GM18499 (cell line): Measurements from ENCODE around the gene RHOV.
"Not testable (repeated sequence)": the region's sequence is repeated elsewhere in the genome, so short reads cannot be mapped to it uniquely, and the experiment has no call there.

Experiments
- ATAC-seq: cut with Tn5 transposase; IDR thresholded peaks from one replicate; pipeline ENCODE4 v1.9.1; 2021; ENCODE audit warnings: moderate number of reproducible peaks; ENCODE audit not compliant: insufficient read depth, unreplicated experiment

The RHOV gene

GRCh38 chr15:40878785-40879184 lies 4.8 kb upstream of the RHOV start:
- no peak for ATAC-seq

DNA sequence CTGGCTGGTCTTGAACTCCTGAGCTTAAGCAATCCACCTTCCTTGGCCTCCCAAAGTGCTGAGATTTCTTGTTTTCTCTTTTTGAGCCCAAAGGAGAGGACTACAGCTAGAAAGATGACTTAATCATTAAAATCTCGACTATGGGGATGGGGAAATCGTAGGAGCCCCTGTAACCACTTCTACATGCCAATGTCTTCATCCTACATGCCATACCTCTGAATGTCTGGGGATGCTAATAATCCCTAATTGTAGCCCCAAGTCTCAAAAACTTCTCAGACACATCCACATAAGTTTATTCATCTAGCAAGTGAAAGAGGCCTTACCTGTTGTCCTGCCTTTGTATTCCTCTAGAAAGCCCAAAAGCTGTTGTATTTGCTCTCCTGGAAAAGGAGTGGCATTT lies 3.7 kb upstream of the RHOV start:
- ATAC-seq = no peak

DNA sequence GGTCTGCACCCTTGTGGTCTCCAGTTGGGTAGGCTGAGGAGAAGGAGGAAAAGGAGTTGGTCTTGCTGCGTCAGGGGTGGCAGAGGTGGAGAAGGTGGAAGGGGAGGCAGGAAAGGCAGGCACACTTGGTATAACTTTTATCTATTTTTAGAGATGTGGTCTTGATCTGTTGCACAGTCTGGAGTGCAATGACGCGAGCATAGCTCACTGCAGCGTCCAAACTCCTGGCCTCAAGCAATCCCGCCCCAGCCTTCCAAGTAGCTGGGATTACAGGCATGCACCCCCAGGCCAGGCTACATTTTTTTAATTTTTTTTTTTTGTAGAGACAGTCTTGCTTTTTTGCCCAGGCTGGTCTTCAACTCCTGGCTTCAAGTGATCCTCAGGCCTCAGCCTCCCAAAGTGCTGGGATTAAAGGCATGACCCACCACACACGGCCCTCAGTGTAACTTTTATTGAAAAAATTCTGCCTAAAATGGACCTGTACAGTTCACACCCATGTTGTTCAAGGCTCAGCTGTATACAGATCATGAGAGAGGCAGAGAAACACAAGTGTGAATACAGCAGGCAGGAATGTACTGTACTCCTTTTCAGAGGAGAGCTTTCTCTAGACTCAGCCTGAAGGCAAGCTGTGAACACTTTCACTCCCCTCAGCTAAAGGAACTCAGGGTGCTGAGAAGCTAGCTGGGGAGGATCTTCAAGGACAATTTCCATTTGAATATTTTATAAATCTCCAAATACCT lies 2.1 kb upstream of the RHOV start:
- ATAC-seq = no peak

DNA sequence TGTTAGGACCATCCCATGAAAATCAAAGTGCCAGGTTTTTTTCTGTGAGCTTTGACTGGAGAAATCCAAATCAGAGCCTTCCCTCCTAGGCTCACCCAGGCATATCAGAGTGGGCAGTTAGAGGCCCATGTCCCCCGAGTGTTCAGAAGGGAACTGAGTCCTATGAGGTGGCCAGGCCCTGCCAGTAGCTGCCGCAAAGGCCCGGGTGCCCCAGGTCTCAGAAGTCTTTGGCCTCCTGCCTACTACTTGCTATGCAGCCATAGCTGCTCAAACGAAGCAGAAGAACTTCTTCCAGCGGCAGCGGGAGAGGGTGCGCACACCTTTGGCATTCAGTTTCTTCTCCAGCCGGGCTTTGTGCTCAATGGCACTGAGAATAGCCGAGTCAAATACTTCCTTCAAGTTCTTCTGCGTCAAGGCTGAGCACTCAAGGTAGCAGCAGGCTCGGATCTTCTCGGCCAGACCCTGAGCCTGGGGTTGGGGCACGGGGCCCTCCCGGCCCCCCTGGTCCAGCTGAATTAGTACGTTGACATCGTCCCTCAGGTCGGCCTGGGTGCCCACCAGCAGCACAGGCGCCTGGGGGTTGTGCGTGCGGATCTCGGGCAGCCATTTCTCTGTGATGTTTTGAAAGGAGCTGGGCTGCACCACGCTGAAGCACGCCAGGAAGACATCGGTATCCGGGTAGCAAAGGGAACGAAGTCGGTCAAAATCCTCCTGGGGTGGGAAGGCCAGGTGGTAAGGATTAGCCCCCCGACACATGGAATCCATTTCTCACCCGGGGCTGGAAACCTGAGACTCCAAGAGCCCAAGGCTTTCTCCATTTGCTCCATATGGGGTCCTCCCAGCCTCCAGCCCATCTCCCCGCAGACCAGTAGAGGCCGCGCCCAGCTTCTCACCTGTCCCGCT lies 992 bp downstream of the RHOV start:
- no peak for ATAC-seq

DNA sequence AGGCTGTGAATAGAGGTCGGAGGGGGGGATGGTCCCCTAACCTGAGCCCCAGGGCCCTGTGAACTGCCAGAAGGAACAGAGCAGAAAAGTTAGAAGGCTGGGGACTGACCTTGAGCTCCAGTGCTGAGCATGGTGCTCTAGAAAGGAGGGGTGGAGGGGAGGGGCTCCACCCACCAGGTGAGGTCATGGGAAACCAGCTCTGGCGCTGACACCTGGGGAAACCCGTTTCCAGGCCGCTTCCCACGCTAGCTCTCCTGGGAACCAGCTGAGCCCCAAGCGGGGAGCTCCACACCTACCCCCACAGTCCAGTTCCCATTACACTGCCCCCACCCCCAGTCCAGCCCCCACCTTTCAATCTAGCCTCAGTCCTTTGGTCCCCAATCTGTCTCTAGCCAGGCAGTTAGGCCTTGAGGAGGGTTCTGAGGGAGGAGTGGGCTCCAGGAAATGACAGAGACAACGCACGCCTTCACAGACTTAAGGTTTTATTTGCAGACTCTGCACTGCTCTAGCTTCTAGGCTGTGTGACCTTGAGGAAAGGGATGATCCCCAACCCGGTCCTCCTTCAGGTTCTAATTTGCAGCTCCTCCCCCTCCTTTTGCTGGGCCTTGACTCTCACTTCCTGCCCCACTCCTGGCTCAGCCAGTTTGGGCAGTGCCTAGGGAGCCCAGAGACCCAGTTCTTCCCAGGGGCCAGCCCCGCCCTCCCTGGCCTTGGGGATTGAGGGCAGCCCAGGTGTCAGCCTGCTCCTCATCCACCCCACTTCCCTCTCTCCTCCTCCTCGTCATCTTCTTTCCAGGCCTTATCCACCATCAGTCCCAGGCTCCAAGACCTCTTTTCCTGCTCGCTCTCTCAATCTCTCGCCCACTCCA lies 2.1 kb downstream of the RHOV start:
- ATAC-seq = no peak

GRCh38 chr15:40870716-40871115 lies 3.3 kb downstream of the RHOV start:
- no peak for ATAC-seq

GRCh38 chr15:40869686-40870085 lies 4.3 kb downstream of the RHOV start:
- ATAC-seq = no peak

GRCh38 chr15:40867199-40867598 lies 6.8 kb downstream of the RHOV start:
- no peak for ATAC-seq

- no peak for ATAC-seq
Measured at GRCh38 chr15:40863660-40864270, 10.3 kb downstream of the RHOV start.

DNA sequence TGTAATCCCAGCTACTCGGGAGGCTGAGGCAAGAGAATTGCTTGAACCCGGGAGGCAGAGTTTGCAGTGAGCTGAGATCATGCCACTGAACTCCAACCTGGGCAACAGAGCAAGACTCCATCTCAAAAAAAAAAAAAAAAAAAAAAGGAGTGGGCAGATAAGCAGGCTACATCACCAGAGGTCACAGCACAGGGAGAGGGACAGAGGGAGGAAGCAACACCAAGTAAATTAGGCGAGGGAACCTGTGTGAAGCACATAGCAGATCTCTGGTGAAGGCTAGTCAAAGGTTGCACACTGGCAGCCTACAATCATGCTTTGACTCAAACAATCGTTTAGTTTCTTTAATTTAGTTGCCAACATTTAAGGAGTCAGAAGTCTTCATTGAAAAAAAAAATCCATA lies 12.9 kb downstream of the RHOV start:
- ATAC-seq = not testable (repeated sequence)

- no peak for ATAC-seq
Measured at GRCh38 chr15:40859206-40859851, 14.7 kb downstream of the RHOV start.

GRCh38 chr15:40858706-40859105 lies 15.3 kb downstream of the RHOV start:
- ATAC-seq = no peak

GRCh38 chr15:40857601-40858341 lies 16.3 kb downstream of the RHOV start:
- no peak for ATAC-seq

DNA sequence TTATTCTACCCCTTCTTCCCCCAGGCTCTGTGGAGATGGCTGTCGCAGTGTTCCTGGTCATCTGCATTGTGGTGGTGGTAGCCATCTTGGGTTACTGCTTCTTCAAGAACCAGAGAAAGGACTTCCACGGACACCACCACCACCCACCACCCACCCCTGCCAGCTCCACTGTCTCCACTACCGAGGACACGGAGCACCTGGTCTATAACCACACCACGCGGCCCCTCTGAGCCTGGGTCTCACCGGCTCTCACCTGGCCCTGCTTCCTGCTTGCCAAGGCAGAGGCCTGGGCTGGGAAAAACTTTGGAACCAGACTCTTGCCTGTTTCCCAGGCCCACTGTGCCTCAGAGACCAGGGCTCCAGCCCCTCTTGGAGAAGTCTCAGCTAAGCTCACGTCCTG lies 17.3 kb downstream of the RHOV start:
- no peak for ATAC-seq

DNA sequence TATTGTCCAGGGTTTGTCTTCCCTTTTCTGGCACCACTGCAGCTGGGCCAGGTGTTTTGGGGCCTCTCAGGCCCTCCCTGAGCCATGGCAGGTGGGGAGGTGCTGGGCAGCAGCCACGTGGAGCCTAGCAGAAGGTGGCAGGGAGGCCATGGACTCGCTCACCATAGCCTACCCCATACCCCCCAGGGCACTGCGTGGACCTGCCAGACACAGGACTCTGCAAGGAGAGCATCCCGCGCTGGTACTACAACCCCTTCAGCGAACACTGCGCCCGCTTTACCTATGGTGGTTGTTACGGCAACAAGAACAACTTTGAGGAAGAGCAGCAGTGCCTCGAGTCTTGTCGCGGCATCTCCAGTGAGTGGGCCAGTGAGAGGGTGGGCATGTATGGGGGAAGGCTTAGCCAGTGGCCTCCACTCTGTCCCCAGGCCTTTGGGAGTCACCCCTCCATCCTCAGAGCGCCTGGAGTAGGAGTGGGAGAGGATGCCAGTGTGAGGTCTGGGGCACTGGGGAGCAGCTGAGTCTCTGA lies 18.3 kb downstream of the RHOV start:
- ATAC-seq = no peak

- no peak for ATAC-seq
Measured at GRCh38 chr15:40854161-40854560, 19.9 kb downstream of the RHOV start.

- ATAC-seq = no peak
Measured at GRCh38 chr15:40853241-40853890, 20.7 kb downstream of the RHOV start.

- no peak for ATAC-seq
Measured at GRCh38 chr15:40852529-40852928, 21.5 kb downstream of the RHOV start.
